HG02943 (cell line): ENCODE results near the gene TSPAN4.

Experiments
- ATAC-seq: cut with Tn5 transposase; IDR thresholded peaks from one replicate; pipeline ENCODE4 v1.9.1; 2021; ENCODE audit warnings: mild to moderate bottlenecking, low read depth, moderate library complexity; ENCODE audit not compliant: unreplicated experiment

TSPAN4 gene

DNA sequence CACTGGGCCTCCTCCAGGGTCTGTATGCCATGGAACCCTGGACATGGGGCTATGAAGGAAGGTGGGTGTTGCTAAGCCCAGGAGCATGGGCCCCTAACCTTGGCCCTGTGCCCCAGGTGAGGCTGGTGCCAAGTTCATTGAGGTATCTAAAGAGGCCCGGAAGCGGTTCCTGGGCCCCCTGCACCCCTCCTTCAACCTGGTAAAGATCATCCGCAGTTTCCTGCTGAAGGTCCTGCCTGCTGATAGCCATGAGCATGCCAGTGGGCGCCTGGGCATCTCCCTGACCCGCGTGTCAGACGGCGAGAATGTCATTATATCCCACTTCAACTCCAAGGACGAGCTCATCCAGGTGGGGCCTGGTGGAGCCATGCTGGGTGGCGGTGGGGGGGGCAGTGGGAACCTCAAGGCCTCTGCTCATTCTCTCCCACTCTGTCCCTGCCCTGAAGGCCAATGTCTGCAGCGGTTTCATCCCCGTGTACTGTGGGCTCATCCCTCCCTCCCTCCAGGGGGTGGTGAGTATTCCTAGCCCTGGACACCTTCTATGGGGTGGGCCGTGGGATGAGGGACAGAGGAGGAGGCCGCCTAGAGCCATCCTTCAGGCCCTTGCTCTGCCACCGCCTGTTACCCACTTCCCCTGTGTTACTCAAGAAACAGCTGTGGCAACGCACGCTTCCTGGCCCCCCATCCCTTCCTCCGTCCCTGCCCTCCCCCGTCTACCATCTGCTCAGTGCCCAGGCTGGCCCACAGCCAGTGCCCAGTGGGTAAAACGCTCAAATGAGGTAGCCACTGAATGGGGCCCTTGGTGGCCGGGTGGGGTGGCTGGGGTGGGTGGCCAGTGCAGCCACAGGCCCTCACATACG lies 20.9 kb upstream of the TSPAN4 start:
- ATAC-seq, result no peak

DNA sequence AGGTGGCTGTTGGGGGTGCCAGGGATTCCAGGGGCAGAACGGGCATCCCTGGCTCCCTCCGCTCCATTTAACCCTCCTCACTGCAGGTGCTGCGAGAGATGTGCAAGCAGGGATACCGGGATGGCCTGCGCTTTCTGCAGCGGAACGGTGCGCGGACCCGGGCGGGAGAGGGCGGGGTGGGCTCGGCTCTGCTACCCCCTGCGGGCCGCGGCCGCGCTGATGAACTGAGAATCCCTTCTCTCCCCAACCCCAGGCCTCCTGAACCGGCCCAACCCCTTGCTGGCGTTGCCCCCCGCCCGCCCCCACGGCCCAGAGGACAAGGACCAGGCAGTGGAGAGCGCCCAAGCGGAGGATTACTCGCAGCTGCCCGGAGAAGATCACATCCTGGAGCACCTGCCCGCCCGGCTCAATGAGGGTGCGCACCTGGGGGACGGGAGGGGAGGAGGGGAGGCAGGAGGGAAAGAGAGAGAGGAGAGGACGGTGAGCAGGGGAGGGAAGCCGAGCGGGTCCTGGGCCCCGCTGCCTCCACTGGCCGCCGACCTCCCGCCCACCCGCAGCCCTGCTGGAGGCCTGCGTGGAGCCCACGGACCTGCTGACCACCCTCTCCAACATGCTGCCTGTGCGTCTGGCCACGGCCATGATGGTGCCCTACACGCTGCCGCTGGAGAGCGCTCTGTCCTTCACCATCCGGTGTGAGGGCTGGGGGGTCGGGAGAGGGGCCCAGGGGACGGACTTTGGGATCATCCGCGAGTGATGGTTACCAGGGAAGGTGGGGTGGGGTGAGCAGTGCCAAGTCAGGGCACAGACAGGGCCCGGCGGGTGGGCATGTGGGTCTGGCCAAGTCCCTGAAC lies 19.0 kb upstream of the TSPAN4 start:
- no peak for ATAC-seq

- no peak for ATAC-seq
Observed at GRCh38 chr11:824292-824880, 18.3 kb upstream of the TSPAN4 start.

GRCh38 chr11:824942-825341 lies 17.7 kb upstream of the TSPAN4 start:
- no peak for ATAC-seq

DNA sequence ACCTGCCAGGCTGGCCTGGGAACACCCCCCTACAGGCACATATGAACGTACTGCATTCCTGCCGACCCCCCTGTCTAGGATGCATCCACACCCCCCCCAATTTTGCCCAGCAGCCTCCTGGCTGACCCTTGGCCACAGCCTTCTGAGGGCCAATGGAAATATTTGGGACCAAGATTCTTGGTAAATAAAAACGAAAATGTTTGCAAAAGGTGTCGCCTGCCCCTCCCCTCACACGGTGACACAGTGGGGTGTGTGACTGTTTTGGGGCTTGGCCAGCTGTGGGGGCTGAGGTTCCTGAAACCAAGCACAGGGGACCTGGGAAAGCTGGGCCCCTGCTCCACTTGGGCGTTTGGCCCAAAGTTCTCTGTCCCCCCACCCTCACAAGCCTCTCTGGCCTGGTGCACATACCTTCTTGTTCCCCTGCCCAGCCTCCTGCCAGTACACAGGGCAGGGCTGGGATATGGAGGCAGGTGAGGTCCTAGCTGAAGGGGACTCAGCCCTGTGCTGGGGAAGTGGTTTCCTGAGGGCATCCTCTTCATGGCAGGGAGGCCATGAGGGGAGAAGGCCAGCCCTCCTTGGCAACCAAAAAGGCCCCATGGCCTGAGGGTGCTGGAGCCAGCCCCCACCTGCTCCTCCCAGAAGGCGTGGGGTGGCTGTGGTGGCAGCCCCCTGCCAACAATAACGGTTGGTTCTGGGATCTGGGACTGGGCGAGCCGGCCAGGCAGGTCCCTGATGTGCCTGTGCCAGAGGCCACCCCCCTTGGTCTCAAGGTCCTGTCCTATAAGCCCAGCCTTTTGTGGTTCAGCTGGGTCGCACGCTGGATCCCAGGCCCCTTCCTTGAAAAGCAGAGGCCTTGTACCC lies 17.1 kb upstream of the TSPAN4 start:
- ATAC-seq, result no peak

- no peak for ATAC-seq
Observed at GRCh38 chr11:826227-826621, 16.4 kb upstream of the TSPAN4 start.

DNA sequence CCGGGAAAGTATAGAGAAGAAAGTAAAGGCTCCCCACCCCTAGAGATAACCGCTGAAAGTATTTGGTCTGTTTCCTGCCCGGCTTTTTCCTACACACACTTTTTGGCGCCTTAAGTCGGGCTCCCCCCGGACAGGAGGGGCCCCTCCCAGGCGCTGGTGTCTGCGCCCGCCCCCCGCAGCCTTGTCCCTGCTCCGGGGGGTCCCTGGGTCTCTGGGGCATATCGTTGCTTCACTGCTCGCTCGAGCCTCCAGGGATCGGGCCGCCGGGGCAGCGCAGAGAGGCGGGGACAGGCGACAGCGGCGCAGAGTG lies 15.9 kb upstream of the TSPAN4 start:
- no peak for ATAC-seq

GRCh38 chr11:827146-827896 lies 15.3 kb upstream of the TSPAN4 start:
- no peak for ATAC-seq

DNA sequence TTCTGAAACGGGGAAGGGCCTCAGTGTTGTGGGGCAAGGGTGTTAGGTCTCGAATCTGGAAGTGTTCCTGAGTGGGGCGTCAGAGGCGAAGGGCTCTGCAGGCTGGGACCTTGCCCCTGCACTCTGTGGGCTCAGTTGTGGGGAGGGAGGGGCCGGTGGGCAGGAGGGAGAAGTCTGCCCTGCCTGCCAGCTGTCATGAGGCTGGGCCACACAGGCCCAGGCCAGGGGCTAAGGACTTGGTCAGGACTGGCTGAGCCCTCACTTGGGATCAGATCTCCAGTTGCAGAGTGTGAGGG lies 14.8 kb upstream of the TSPAN4 start, which contains the start of gene CRACR2B:
Gene CRACR2B, plus strand, starts transcription at position 23 of the 296 bp plus-strand sequence. CDS start 689 bp downstream, outside the sequence.
- ATAC-seq, result no peak

- no peak for ATAC-seq
Observed at GRCh38 chr11:828506-829175, 14.0 kb upstream of the TSPAN4 start.

DNA sequence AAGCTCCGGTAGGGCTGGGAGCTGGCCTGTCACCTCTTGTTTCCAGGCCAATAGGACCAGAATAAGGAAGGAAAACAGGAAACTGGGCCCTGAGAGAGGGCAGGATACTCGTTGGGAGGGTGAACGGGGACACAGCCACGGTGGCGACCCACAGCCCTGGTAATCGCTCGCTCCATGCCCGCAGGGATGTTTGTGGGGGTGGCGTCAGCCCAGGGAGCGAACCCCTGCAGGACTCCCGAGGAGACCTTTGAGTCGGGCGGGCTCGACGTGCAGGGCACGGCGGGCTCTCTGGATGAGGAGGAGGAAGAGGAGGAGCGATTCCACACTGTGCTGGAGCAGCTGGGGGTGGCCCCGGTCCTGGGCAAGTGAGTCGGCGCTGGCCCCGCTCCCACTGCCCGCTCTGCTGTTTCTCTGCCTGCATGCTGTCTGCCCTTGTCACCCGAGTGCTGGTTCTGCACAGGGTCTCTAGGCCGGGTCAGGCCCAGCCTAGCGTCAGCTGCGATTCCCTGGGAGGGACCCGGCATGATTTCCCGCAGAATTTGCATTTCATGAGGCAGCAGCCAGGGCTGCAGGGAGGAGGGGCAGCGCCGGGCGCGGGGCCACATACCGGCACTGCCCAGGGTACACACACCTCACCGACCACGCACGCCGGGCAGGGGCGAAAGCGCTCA lies 13.3 kb upstream of the TSPAN4 start:
- ATAC-seq, result no peak

DNA sequence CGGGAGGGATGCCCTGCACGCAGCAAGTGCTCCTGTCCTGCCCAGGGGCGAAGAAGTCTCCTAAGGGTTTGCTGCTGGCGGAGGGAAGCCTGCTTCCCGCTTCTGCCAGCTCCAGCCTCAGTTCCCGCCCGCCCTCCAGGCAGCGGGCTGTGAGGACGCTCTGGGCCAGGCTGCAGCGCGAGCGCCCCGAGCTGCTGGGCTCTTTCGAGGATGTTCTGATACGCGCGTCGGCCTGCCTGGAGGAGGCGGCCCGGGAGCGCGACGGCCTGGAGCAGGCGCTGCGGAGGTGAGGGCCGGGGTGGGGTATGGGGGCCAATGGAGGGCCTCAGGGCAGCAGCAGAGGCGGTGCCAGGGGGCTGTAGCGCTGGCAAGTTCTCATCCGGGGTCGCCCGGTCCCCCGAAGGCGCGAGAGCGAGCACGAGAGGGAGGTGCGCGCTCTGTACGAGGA lies 12.8 kb upstream of the TSPAN4 start:
- ATAC-seq, result no peak

- ATAC-seq, result no peak
Observed at GRCh38 chr11:830295-831117, 12.1 kb upstream of the TSPAN4 start.

DNA sequence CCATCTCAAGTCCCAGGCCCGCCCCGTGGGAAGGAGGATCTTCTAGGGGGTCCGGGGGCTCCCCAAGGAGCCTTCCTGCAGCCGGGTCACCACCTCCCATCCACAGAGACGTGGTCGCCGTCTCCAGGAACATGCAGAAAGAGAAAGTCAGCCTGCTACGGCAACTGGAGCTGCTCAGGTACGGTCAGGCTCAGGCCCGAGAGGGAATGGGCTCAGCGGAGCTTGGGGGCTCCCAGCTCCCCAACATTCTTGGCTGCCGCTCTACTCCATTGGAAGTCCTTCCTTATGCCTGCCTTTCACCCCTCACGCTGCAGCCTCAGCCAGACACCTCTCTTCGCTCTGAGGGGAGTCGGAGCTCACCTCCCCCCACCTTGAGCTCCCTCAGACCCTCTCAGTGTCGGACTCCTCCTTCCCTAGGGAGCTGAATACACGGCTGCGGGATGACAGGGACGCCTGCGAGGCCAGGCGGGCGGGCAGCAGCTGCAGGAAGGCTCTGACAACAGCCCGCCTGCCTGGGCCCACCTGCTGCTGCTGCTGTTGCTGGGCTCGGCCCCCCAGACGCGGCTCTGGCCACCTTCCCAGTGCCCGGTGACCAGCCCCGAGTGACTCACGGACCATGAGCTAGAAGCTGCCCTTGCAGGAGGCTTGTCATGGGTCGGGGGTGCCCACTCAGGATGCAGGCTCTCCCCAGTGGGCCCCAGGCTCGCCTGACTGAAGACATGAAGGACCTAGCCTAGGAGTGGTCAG lies 11.4 kb upstream of the TSPAN4 start:
- ATAC-seq, result no peak

GRCh38 chr11:831961-832528 lies 10.6 kb upstream of the TSPAN4 start:
- ATAC-seq, result no peak

DNA sequence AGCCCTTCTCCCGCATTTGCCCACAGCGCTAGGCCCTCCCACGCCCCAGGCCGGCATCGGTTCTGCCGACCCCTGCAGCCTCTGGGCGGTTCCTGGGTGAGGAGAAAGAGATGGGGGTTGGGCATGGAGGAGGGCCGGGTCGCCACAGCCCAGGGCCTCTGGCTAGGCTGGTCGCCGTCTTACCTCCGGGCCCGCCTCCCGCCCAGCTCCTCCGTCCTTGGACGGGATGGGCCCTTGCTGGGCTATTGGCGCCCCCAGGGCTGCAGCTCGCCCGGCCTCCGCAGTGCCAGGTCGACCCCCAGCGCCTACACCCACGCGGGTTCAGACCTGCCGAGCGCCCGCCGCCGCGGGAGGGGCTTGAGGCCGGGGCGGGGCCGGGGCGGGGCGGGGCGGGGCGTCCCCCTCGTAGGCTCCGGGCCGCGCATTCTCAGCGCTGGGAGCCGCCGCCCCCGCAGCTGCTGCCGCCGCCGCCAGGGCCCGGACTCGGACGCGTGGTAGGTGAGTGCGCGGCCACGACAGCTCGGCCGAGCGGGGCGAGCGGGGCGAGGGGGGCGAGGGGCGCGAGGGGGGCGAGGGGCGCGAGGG lies 10.0 kb upstream of the TSPAN4 start, which contains the start of gene CD151:
Gene CD151, plus strand, starts transcription at position 424 of the 585 bp plus-strand sequence. CDS start 3,118 bp downstream, outside the sequence.
- ATAC-seq, result no peak
